ELF-1 (cell line): ENCODE data around the gene TTYH2.

ENCODE experiments used
- DNase-seq: peaks from one replicate; pipeline ENCODE4 v3.0.0-alpha.2; 2016; ENCODE audit warnings: low read depth, low spot score

Gene TTYH2

GRCh38 chr17:74288785-74289184 is 75.4 kb downstream of the TTYH2 start:
- no peak for DNase-seq

- no peak for DNase-seq
These were observed 76.3 kb downstream of the TTYH2 start for GRCh38 chr17:74289688-74290087.

- no peak for DNase-seq
These were observed 77.0 kb downstream of the TTYH2 start for GRCh38 chr17:74290340-74290739.

- no peak for DNase-seq
These were observed 79.1 kb downstream of the TTYH2 start for GRCh38 chr17:74292495-74292894.

- no peak for DNase-seq
These were observed 82.5 kb downstream of the TTYH2 start for GRCh38 chr17:74295625-74296547.

GRCh38 chr17:74296548-74296936 is 83.2 kb downstream of the TTYH2 start:
- DNase-seq, result peak; percentile 84

- no peak for DNase-seq
These were observed 84.6 kb downstream of the TTYH2 start for GRCh38 chr17:74297941-74298340.

GRCh38 chr17:74298778-74299177 is 85.4 kb downstream of the TTYH2 start:
- DNase-seq, result no peak

GRCh38 chr17:74299226-74300009 is 86.0 kb downstream of the TTYH2 start:
- DNase-seq, result no peak

GRCh38 chr17:74303305-74303704 is 89.9 kb downstream of the TTYH2 start:
- no peak for DNase-seq

- no peak for DNase-seq
These were observed 90.8 kb downstream of the TTYH2 start for GRCh38 chr17:74304184-74304583.

GRCh38 chr17:74305865-74306654 is 92.7 kb downstream of the TTYH2 start:
- DNase-seq, result peak; percentile 40

GRCh38 chr17:74307984-74308773 is 94.8 kb downstream of the TTYH2 start:
- DNase-seq, result no peak

GRCh38 chr17:74309902-74310301 is 96.5 kb downstream of the TTYH2 start:
- DNase-seq, result peak; percentile 39
